ENCODE data around the gene HTR2B. TPM values are rescaled to one million over a fixed set of nuclear protein-coding genes. Genes with fewer than 3 reads are reported as not detected.

HTR2B gene
- not detected for polyA plus RNA-seq (ENCODE audit: low read depth in 6 of 6)

GRCh38 chr2:231124838-231125568, at the start of gene HTR2B:
TSS of gene HTR2B (minus strand) at chr2:231125042. CDS start at chr2:231123764, 1,278 bp downstream.
- Mint-ChIP-seq H3K36me3 (no peaks in the 10 kb centered on the region), H3K4me1 (no peaks in the 10 kb centered on the region), H3K4me3 (no peak within 1 kb of the TSS), H3K27ac (peak within 1 kb of the TSS in 1 of 6 donors; percentile 16), H3K9me3 (no peaks in the 10 kb centered on the region), H3K27me3 (no peaks in the 10 kb centered on the region)
- DNase-seq (no peak), ATAC-seq (ENCODE audit: low read depth in 2 of 2) (no peak)

- H3K27me3 Mint-ChIP-seq = no peaks in the 10 kb centered on the region
- peaks cover 5 to 14% (median 6%) of the 10 kb centered on the region in 3 donors for H3K4me1 Mint-ChIP-seq
- H3K4me3 Mint-ChIP-seq = no peak overlapping the region
- H3K27ac Mint-ChIP-seq = peak overlapping the region in 1 of 6 donors; percentile 58
- peaks cover 0 to 1% (median 0%) of the 10 kb centered on the region in 7 donors for H3K9me3 Mint-ChIP-seq
- H3K36me3 Mint-ChIP-seq = peaks cover 17 to 37% of the 10 kb centered on the region in 2 donors
- DNase-seq (no peak), ATAC-seq (ENCODE audit: low read depth in 2 of 2) (no peak)
Measured at GRCh38 chr2:231174211-231174651, 49.4 kb upstream of the HTR2B start.

GRCh38 chr2:231172025-231172424, 47.2 kb upstream of the HTR2B start:
- ATAC-seq (ENCODE audit: low read depth in 2 of 2) = no peak

GRCh38 chr2:231170055-231170454, 45.2 kb upstream of the HTR2B start:
- ATAC-seq (ENCODE audit: low read depth in 2 of 2) (no peak), DNase-seq (no peak)
- Mint-ChIP-seq H3K9me3 (no peaks in the 10 kb centered on the region), H3K4me3 (no peak overlapping the region), H3K27ac (peak overlapping the region in 1 of 6 donors; percentile 7), H3K27me3 (no peaks in the 10 kb centered on the region), H3K36me3 (peaks cover 35 to 49% of the 10 kb centered on the region in 2 donors), H3K4me1 (no peaks in the 10 kb centered on the region)

More at GRCh38 chr2:231172025-231172424, 47.2 kb upstream of the HTR2B start:
- no peak for DNase-seq
- Mint-ChIP-seq H3K9me3 (peaks cover 0 to under 1% (median 0%) of the 10 kb centered on the region in 7 donors), H3K4me1 (peaks cover 0 to 5% (median 0%) of the 10 kb centered on the region in 3 donors), H3K27ac (no peak overlapping the region), H3K27me3 (no peaks in the 10 kb centered on the region), H3K4me3 (no peak overlapping the region), H3K36me3 (peaks cover 22 to 49% of the 10 kb centered on the region in 2 donors)

GRCh38 chr2:231169488-231169887, 44.6 kb upstream of the HTR2B start:
- peak overlapping the region in 2 of 6 donors; percentile 14 to 40 for H3K27ac Mint-ChIP-seq
- ATAC-seq (ENCODE audit: low read depth in 2 of 2) (no peak), DNase-seq (no peak)
- no peaks in the 10 kb centered on the region for H3K4me1 Mint-ChIP-seq
- no peak overlapping the region for H3K4me3 Mint-ChIP-seq
- no peaks in the 10 kb centered on the region for H3K27me3 Mint-ChIP-seq
- H3K9me3 Mint-ChIP-seq = no peaks in the 10 kb centered on the region
- peaks cover 38 to 47% of the 10 kb centered on the region in 2 donors for H3K36me3 Mint-ChIP-seq

- ATAC-seq (ENCODE audit: low read depth in 2 of 2) = no peak
- H3K27ac Mint-ChIP-seq = peak overlapping the region in 1 of 6 donors; percentile 29
- no peaks in the 10 kb centered on the region for H3K4me1 Mint-ChIP-seq
- no peak overlapping the region for H3K4me3 Mint-ChIP-seq
- no peak for DNase-seq
- no peaks in the 10 kb centered on the region for H3K27me3 Mint-ChIP-seq
- H3K9me3 Mint-ChIP-seq = no peaks in the 10 kb centered on the region
- H3K36me3 Mint-ChIP-seq = peaks cover 38 to 47% of the 10 kb centered on the region in 2 donors
Measured at GRCh38 chr2:231168460-231169139, 43.8 kb upstream of the HTR2B start.

- H3K27ac Mint-ChIP-seq = peak overlapping the region in 1 of 6 donors; percentile 0
- no peaks in the 10 kb centered on the region for H3K4me1 Mint-ChIP-seq
- DNase-seq = no peak
- peaks cover 38 to 47% of the 10 kb centered on the region in 2 donors for H3K36me3 Mint-ChIP-seq
- no peaks in the 10 kb centered on the region for H3K27me3 Mint-ChIP-seq
- no peaks in the 10 kb centered on the region for H3K9me3 Mint-ChIP-seq
- no peak overlapping the region for H3K4me3 Mint-ChIP-seq
- no peak for ATAC-seq (ENCODE audit: low read depth in 2 of 2)
Measured at GRCh38 chr2:231167745-231168459, 43.1 kb upstream of the HTR2B start.

GRCh38 chr2:231163414-231164095, 38.7 kb upstream of the HTR2B start:
- peaks cover 28 to 30% of the 10 kb centered on the region in 2 donors for H3K36me3 Mint-ChIP-seq
- no peaks in the 10 kb centered on the region for H3K9me3 Mint-ChIP-seq
- H3K4me3 Mint-ChIP-seq = no peak overlapping the region
- ATAC-seq (ENCODE audit: low read depth in 2 of 2) (no peak), DNase-seq (no peak)
- H3K27ac Mint-ChIP-seq = no peak overlapping the region
- H3K27me3 Mint-ChIP-seq = no peaks in the 10 kb centered on the region
- H3K4me1 Mint-ChIP-seq = no peaks in the 10 kb centered on the region

- no peak overlapping the region for H3K4me3 Mint-ChIP-seq
- DNase-seq (no peak), ATAC-seq (ENCODE audit: low read depth in 2 of 2) (no peak)
- no peaks in the 10 kb centered on the region for H3K27me3 Mint-ChIP-seq
- H3K36me3 Mint-ChIP-seq = peaks cover 26 to 30% of the 10 kb centered on the region in 2 donors
- H3K4me1 Mint-ChIP-seq = no peaks in the 10 kb centered on the region
- H3K27ac Mint-ChIP-seq = peak overlapping the region in 1 of 6 donors; percentile 37
- no peaks in the 10 kb centered on the region for H3K9me3 Mint-ChIP-seq
Measured at GRCh38 chr2:231163011-231163410, 38.2 kb upstream of the HTR2B start.

GRCh38 chr2:231161877-231162329, 37.1 kb upstream of the HTR2B start:
- H3K27ac Mint-ChIP-seq = no peak overlapping the region
- H3K4me3 Mint-ChIP-seq = no peak overlapping the region
- H3K27me3 Mint-ChIP-seq = no peaks in the 10 kb centered on the region
- peaks cover 15 to 29% of the 10 kb centered on the region in 2 donors for H3K36me3 Mint-ChIP-seq
- H3K4me1 Mint-ChIP-seq = no peaks in the 10 kb centered on the region
- H3K9me3 Mint-ChIP-seq = no peaks in the 10 kb centered on the region
- no peak for DNase-seq
- no peak for ATAC-seq (ENCODE audit: low read depth in 2 of 2)

GRCh38 chr2:231161252-231161839, 36.5 kb upstream of the HTR2B start:
- H3K4me3 Mint-ChIP-seq = no peak overlapping the region
- peaks cover 9 to 23% of the 10 kb centered on the region in 2 donors for H3K36me3 Mint-ChIP-seq
- peak overlapping the region in 1 of 6 donors; percentile 87 for H3K27ac Mint-ChIP-seq
- H3K9me3 Mint-ChIP-seq = no peaks in the 10 kb centered on the region
- no peaks in the 10 kb centered on the region for H3K4me1 Mint-ChIP-seq
- no peaks in the 10 kb centered on the region for H3K27me3 Mint-ChIP-seq
- ATAC-seq (ENCODE audit: low read depth in 2 of 2) = no peak
- DNase-seq = no peak

GRCh38 chr2:231160701-231161100, 35.9 kb upstream of the HTR2B start:
- H3K36me3 Mint-ChIP-seq = peaks cover 3 to 19% of the 10 kb centered on the region in 2 donors

More at GRCh38 chr2:231160701-231161100, 35.9 kb upstream of the HTR2B start:
- Mint-ChIP-seq H3K9me3 (no peaks in the 10 kb centered on the region), H3K4me1 (no peaks in the 10 kb centered on the region), H3K27me3 (no peaks in the 10 kb centered on the region), H3K27ac (no peak overlapping the region), H3K4me3 (no peak overlapping the region)
- DNase-seq (no peak), ATAC-seq (ENCODE audit: low read depth in 2 of 2) (no peak)

Measured in naive B cell (primary cell).